ENCODE data around the gene SYNDIG1. TPM values are rescaled to one million over a fixed set of nuclear protein-coding genes. Genes with fewer than 3 reads are reported as not detected.

SYNDIG1 gene
- total RNA-seq, 1 donor from 2014 or later, result 5.6 TPM

GRCh38 chr20:24646321-24646720, 176.9 kb downstream of the SYNDIG1 start:
- Mint-ChIP-seq H3K27ac (ENCODE audit: unreplicated experiment) (no peak overlapping the region), H3K27me3 (ENCODE audit: low read depth) (no peaks in the 10 kb centered on the region), H3K4me1 (ENCODE audit: low read depth) (peaks cover 33% of the 10 kb centered on the region), H3K36me3 (ENCODE audit: low read depth) (peaks cover 3% of the 10 kb centered on the region), H3K4me3 (ENCODE audit: unreplicated experiment) (no peak overlapping the region), H3K9me3 (ENCODE audit: low read depth) (peaks cover 7% of the 10 kb centered on the region)
- TF ChIP-seq, protein P1, sequence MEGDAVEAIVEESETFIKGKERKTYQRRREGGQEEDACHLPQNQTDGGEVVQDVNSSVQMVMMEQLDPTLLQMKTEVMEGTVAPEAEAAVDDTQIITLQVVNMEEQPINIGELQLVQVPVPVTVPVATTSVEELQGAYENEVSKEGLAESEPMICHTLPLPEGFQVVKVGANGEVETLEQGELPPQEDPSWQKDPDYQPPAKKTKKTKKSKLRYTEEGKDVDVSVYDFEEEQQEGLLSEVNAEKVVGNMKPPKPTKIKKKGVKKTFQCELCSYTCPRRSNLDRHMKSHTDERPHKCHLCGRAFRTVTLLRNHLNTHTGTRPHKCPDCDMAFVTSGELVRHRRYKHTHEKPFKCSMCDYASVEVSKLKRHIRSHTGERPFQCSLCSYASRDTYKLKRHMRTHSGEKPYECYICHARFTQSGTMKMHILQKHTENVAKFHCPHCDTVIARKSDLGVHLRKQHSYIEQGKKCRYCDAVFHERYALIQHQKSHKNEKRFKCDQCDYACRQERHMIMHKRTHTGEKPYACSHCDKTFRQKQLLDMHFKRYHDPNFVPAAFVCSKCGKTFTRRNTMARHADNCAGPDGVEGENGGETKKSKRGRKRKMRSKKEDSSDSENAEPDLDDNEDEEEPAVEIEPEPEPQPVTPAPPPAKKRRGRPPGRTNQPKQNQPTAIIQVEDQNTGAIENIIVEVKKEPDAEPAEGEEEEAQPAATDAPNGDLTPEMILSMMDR (IDR thresholded peaks at IDR 0.05), result no peak
- no peak for DNase-seq (ENCODE audit: low spot score)

- Mint-ChIP-seq H3K4me1 (ENCODE audit: low read depth) (peaks cover 47% of the 10 kb centered on the region), H3K4me3 (ENCODE audit: unreplicated experiment) (no peak overlapping the region), H3K36me3 (ENCODE audit: low read depth) (peaks cover 3% of the 10 kb centered on the region), H3K27me3 (ENCODE audit: low read depth) (no peaks in the 10 kb centered on the region), H3K27ac (ENCODE audit: unreplicated experiment) (no peak overlapping the region), H3K9me3 (ENCODE audit: low read depth) (peaks cover 7% of the 10 kb centered on the region)
- DNase-seq (ENCODE audit: low spot score), result no peak
- TF ChIP-seq, protein P1 (IDR thresholded peaks at IDR 0.05), result no peak
These were observed 178.3 kb downstream of the SYNDIG1 start for GRCh38 chr20:24647713-24648112.

GRCh38 chr20:24648481-24648880, 179.1 kb downstream of the SYNDIG1 start:
- Mint-ChIP-seq H3K9me3 (ENCODE audit: low read depth) (peaks cover 2% of the 10 kb centered on the region), H3K4me1 (ENCODE audit: low read depth) (peaks cover 54% of the 10 kb centered on the region), H3K27ac (ENCODE audit: unreplicated experiment) (no peak overlapping the region), H3K36me3 (ENCODE audit: low read depth) (peaks cover 1% of the 10 kb centered on the region), H3K4me3 (ENCODE audit: unreplicated experiment) (no peak overlapping the region), H3K27me3 (ENCODE audit: low read depth) (no peaks in the 10 kb centered on the region)
- TF ChIP-seq, protein P1 (IDR thresholded peaks at IDR 0.05), result no peak
- DNase-seq (ENCODE audit: low spot score), result peak; percentile 44

GRCh38 chr20:24648919-24649318, 179.5 kb downstream of the SYNDIG1 start:
- no peak overlapping the region for H3K27ac Mint-ChIP-seq (ENCODE audit: unreplicated experiment)

DNA sequence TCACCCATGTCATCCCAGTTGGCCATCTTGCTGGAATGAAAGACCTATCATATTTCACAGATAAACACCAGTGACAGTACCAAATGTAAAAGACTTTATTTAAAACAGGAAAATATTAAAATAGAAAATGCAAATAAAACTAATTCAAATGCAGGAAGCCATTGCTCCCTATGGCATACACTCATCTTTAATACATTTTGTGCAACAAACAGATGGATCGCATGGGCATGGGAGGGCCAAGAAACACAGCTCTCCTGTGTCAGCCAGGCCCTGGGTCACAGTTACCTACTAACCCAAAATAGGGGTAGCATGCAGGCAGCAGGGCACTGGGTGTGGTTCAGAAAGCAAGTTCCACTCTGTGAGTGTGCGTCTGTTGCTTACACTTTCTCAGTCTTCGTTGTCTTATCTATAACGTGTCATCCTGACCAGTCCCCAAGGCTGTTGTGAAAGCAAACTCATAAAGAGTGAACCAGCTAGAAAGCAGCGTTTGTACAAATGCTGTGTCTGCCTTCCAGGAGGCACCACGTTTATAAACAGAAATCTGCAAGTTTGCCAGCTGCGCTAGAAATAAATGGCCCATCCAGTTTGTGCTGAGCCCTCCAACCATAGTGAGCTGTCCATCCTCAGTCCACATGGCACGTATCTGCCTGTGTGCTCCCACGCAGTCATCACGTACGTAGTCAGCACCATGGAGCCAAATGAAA, 180.5 kb downstream of the SYNDIG1 start:
- Mint-ChIP-seq H3K27ac (ENCODE audit: unreplicated experiment) (peak overlapping the region; percentile 51), H3K36me3 (ENCODE audit: low read depth) (peaks cover 2% of the 10 kb centered on the region), H3K4me1 (ENCODE audit: low read depth) (peaks cover 61% of the 10 kb centered on the region), H3K4me3 (ENCODE audit: unreplicated experiment) (no peak overlapping the region), H3K9me3 (ENCODE audit: low read depth) (no peaks in the 10 kb centered on the region), H3K27me3 (ENCODE audit: low read depth) (no peaks in the 10 kb centered on the region)
- peak; percentile 35 for DNase-seq (ENCODE audit: low spot score)
- TF ChIP-seq, protein P1 (IDR thresholded peaks at IDR 0.05), result no peak

More at GRCh38 chr20:24648919-24649318, 179.5 kb downstream of the SYNDIG1 start:
- DNase-seq (ENCODE audit: low spot score), result no peak
- Mint-ChIP-seq H3K9me3 (ENCODE audit: low read depth) (no peaks in the 10 kb centered on the region), H3K27me3 (ENCODE audit: low read depth) (no peaks in the 10 kb centered on the region), H3K4me1 (ENCODE audit: low read depth) (peaks cover 59% of the 10 kb centered on the region), H3K36me3 (ENCODE audit: low read depth) (no peaks in the 10 kb centered on the region), H3K4me3 (ENCODE audit: unreplicated experiment) (no peak overlapping the region)
- TF ChIP-seq, protein P1 (IDR thresholded peaks at IDR 0.05), result no peak
